GM12873 (cell line): ENCODE results near the gene POLR2L.

Experiments used
- TF ChIP-seq, protein P1 (sequence below): IDR thresholded peaks from 2 replicates; pipeline ENCODE4 v1.5.1; 2012; ENCODE audit warnings: low read depth, mild to moderate bottlenecking, moderate library complexity, low read length, control low read depth; ENCODE audit not compliant: insufficient read depth; ENCODE audit errors: missing control alignments

Gene POLR2L

DNA sequence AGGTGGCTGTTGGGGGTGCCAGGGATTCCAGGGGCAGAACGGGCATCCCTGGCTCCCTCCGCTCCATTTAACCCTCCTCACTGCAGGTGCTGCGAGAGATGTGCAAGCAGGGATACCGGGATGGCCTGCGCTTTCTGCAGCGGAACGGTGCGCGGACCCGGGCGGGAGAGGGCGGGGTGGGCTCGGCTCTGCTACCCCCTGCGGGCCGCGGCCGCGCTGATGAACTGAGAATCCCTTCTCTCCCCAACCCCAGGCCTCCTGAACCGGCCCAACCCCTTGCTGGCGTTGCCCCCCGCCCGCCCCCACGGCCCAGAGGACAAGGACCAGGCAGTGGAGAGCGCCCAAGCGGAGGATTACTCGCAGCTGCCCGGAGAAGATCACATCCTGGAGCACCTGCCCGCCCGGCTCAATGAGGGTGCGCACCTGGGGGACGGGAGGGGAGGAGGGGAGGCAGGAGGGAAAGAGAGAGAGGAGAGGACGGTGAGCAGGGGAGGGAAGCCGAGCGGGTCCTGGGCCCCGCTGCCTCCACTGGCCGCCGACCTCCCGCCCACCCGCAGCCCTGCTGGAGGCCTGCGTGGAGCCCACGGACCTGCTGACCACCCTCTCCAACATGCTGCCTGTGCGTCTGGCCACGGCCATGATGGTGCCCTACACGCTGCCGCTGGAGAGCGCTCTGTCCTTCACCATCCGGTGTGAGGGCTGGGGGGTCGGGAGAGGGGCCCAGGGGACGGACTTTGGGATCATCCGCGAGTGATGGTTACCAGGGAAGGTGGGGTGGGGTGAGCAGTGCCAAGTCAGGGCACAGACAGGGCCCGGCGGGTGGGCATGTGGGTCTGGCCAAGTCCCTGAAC is 18.7 kb downstream of the POLR2L start:
- TF ChIP-seq, protein P1, sequence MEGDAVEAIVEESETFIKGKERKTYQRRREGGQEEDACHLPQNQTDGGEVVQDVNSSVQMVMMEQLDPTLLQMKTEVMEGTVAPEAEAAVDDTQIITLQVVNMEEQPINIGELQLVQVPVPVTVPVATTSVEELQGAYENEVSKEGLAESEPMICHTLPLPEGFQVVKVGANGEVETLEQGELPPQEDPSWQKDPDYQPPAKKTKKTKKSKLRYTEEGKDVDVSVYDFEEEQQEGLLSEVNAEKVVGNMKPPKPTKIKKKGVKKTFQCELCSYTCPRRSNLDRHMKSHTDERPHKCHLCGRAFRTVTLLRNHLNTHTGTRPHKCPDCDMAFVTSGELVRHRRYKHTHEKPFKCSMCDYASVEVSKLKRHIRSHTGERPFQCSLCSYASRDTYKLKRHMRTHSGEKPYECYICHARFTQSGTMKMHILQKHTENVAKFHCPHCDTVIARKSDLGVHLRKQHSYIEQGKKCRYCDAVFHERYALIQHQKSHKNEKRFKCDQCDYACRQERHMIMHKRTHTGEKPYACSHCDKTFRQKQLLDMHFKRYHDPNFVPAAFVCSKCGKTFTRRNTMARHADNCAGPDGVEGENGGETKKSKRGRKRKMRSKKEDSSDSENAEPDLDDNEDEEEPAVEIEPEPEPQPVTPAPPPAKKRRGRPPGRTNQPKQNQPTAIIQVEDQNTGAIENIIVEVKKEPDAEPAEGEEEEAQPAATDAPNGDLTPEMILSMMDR = no peak

DNA sequence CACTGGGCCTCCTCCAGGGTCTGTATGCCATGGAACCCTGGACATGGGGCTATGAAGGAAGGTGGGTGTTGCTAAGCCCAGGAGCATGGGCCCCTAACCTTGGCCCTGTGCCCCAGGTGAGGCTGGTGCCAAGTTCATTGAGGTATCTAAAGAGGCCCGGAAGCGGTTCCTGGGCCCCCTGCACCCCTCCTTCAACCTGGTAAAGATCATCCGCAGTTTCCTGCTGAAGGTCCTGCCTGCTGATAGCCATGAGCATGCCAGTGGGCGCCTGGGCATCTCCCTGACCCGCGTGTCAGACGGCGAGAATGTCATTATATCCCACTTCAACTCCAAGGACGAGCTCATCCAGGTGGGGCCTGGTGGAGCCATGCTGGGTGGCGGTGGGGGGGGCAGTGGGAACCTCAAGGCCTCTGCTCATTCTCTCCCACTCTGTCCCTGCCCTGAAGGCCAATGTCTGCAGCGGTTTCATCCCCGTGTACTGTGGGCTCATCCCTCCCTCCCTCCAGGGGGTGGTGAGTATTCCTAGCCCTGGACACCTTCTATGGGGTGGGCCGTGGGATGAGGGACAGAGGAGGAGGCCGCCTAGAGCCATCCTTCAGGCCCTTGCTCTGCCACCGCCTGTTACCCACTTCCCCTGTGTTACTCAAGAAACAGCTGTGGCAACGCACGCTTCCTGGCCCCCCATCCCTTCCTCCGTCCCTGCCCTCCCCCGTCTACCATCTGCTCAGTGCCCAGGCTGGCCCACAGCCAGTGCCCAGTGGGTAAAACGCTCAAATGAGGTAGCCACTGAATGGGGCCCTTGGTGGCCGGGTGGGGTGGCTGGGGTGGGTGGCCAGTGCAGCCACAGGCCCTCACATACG is 20.6 kb downstream of the POLR2L start:
- TF ChIP-seq, protein P1 = no peak

DNA sequence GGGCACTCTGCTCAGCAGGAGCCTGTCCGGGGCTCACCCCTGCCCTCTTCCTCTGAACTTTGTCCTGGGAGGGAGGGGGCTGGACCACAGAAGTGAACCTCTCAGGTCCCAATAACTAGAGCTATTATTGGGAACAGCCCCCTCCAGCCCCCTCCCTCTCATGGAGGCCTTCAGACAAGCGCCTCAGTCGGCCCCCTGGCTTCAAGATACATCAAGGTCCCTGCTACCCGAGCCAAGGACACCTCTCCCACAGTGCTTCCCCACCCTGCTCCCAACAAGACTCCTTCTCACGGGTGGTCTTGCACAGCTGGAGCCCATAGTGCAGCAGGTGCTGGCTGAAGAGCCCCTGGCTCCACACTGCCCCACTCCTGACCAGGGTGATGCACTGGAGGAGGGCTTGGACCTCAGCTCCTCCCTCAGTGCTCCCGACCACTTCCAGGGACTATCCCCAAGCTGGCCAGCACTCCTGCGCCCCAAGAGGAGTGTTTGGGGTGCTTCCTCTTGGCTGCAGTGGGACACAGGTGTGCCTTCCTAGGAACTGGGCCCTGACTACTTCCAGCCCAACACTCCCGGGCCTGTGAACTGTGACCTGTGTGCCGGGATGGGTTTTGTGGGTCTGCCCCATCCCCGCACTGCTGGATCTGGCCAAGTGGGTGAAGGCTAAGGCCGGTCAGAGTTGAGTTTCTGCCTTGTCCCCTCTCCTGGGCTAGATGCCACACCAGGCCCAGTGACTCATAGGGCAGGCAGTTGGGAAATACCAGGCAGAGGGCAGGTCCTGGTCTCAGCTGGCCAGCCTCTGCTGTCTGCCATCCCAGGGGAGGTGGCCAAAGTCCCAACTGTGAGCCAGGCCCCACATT is 21.4 kb downstream of the POLR2L start:
- TF ChIP-seq, protein P1 = no peak

DNA sequence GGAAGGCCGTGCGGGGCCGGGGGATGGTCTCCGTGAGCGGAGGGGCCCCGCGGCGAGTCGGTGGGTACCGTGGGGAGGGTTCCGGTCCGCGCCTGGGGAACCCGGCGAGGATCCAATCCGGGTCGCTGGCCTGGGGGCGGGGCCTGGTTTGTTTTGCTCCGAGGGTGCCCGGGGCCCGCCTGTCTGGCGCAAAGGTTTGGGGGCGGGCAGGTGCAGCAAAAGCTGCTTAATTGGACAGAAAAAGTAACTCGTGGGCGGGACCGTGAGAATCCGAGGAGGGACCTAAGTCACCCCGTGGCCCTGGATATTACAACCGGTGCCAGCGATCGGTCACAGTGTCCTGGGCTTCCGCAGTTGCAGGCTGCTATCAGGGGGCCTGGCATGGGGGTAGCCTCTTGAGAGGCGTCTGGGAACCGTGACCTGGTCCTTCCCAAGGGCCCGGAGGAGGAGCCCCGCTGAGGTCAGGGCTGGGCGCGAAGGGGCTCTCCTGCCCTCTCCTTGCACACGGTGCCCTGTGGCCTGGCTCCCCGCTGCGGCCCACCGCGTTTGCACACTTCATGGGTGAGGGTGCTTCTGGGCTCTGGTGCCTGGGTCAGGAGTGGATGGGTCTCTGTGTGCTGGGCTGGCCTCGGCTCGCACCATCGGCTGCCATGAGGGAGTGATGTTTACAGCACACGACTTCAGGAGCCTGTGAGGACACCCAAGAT is 22.2 kb downstream of the POLR2L start:
- TF ChIP-seq, protein P1 = no peak

DNA sequence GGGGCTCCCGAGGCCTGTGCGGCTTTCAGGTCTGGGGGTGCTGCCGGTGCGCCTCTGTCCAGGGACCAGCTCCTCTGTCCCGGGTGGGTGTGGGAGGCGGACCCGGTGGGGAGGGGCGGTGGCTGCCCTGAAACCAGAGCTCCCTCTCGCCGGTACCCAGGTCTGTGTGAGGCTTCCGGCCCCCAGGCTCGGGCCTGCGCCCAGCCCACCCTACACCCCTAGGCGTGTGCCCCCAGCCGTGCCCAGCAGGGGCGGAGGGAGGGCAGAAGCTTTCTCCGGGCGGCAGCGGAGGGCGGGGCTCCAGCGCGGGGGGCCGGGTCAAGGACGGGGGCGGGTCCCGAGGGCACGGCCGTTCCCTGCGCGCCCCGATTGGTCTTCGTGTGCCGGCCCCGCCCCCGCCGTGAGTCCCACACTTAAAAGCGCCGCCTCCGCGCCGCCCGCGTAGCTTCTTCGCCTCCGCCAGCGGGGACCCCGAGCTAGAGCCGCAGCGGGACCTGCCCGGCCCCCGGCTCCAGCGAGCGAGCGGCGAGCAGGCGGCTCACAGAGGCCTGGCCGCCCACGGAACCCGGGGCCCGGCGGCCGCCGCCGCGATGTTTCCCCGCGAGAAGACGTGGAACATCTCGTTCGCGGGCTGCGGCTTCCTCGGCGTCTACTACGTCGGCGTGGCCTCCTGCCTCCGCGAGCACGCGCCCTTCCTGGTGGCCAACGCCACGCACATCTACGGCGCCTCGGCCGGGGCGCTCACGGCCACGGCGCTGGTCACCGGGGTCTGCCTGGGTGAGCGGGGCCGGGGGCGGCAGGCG is 23.0 kb downstream of the POLR2L start:
- TF ChIP-seq, protein P1 = no peak

DNA sequence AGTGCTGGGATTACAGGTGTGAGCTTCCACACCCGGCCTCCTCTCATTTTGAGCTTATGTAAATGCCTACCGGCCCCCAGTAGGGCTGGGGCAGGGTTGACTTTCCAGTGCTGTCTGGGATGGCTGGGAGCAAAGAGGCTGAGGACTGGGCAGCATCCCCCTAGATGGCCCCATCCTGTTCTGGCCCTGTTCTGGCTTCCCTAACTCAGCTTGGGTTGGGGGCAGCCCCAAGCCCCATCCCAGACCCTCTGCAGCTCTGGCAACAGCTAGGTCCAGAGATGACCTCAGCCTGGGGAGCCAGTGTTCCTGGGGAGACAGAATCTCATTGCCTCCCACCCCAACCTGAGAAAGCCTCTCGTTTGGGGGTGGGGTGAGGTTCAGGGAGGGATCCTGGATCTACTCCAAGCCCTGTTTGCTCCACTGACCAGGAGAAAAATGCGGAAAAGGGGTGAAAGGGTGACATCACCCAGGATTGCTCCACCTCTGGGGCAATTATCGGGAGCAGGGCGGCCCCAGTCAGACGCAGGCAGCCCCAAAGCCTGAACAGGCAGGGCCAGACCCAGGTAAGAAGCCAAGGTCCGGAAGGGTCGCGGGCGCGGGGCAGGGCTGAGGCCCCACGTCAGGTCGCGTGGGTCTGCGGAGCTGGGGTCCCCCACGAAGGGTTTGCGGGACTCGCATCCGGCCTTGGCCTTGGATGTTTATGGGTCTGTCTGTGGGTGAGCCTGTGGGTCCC is 23.8 kb downstream of the POLR2L start, which contains the start of gene PNPLA2:
Gene PNPLA2, plus strand, starts transcription at position 519 of the 733 bp plus-strand sequence. CDS start 805 bp downstream, outside the sequence.
- TF ChIP-seq, protein P1 = no peak
